ENCODE results near the gene TENM4. TPM values are rescaled to one million over a fixed set of nuclear protein-coding genes. Genes with fewer than 3 reads are reported as not detected.

The TENM4 gene
- total RNA-seq, 4 donors from 2014 or later = 31.4 to 44.5 (median 38.0) TPM

- TF ChIP-seq POLR2AphosphoS5 (IDR thresholded peaks at IDR 0.05) = no peak
- no peak for TF ChIP-seq EP300 (IDR thresholded peaks at IDR 0.05)
- TF ChIP-seq, protein P1, sequence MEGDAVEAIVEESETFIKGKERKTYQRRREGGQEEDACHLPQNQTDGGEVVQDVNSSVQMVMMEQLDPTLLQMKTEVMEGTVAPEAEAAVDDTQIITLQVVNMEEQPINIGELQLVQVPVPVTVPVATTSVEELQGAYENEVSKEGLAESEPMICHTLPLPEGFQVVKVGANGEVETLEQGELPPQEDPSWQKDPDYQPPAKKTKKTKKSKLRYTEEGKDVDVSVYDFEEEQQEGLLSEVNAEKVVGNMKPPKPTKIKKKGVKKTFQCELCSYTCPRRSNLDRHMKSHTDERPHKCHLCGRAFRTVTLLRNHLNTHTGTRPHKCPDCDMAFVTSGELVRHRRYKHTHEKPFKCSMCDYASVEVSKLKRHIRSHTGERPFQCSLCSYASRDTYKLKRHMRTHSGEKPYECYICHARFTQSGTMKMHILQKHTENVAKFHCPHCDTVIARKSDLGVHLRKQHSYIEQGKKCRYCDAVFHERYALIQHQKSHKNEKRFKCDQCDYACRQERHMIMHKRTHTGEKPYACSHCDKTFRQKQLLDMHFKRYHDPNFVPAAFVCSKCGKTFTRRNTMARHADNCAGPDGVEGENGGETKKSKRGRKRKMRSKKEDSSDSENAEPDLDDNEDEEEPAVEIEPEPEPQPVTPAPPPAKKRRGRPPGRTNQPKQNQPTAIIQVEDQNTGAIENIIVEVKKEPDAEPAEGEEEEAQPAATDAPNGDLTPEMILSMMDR (IDR thresholded peaks at IDR 0.05) = no peak
- TF ChIP-seq POLR2A (IDR thresholded peaks at IDR 0.05) = no peak
- H3K9me3 ChIP-seq = no peaks in the 10 kb centered on the region
- peaks cover 53% of the 10 kb centered on the region for H3K27me3 ChIP-seq
- H3K36me3 ChIP-seq = no peaks in the 10 kb centered on the region
- 22% methylated on average over 10 of the region's 10 CpGs for WGBS
- peaks cover 52% of the 10 kb centered on the region for H3K4me1 ChIP-seq
- H3K4me3 ChIP-seq = peak overlapping the region; percentile 71
- peak overlapping the region; percentile 70 for H3K27ac ChIP-seq
- DNase-seq (ENCODE audit: low spot score in 2 of 2) = no peak
Observed at GRCh38 chr11:79436919-79437277, 3.9 kb downstream of the TENM4 start.

DNA sequence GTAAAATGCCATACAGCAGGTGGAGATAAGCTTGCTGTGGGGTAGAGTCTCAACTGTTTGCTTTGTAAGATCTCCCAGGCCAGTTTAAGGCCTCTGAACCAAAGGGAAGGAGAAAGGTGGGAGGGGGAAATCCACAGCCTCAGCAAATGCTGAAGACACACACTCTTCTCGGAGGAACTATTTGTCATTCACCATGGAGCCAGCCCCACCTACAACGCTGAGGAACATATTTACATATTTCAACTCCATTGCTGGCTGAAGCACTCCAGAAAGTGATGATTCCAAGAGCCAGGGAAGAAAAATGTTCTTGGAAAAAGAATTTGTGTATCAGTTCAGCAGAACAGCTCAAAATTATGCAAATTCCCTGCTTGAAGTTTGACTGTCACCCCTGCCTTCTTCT is 6.5 kb downstream of the TENM4 start:
- TF ChIP-seq EP300 (IDR thresholded peaks at IDR 0.05) (no peak), POLR2A (IDR thresholded peaks at IDR 0.05) (no peak), POLR2AphosphoS5 (IDR thresholded peaks at IDR 0.05) (no peak)
- TF ChIP-seq, protein P1 (IDR thresholded peaks at IDR 0.05) = no peak
- Histone ChIP-seq H3K4me1 (peaks cover 30% of the 10 kb centered on the region), H3K36me3 (no peaks in the 10 kb centered on the region), H3K4me3 (no peak overlapping the region), H3K27ac (peak overlapping the region; percentile 2), H3K9me3 (no peaks in the 10 kb centered on the region), H3K27me3 (peaks cover 45% of the 10 kb centered on the region)
- WGBS = 20% methylated on average over 2 of the region's 2 CpGs
- DNase-seq (ENCODE audit: low spot score in 2 of 2) = no peak

DNA sequence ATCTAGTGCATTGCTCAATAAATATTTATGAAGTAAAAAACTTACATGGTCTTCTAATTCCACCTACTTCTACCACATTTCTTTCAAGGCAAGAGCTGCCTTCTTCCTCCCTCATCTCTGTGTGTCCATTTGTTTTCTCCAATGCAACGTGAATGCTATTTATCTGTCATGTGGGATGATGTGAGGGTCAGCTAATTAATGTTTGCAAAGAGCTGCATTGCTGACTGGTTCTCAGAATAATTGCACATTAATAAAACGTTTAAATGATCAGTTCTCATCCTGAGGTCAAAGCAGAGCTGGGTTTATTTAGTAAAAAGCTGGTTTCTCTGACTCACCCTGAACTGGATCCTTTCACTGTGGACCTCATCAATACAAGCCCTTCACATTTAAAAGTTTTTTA is 8.7 kb downstream of the TENM4 start:
- no peak for DNase-seq (ENCODE audit: low spot score in 2 of 2)
- Histone ChIP-seq H3K36me3 (no peaks in the 10 kb centered on the region), H3K27me3 (peaks cover 26% of the 10 kb centered on the region), H3K9me3 (no peaks in the 10 kb centered on the region), H3K27ac (no peak overlapping the region), H3K4me1 (peaks cover 11% of the 10 kb centered on the region), H3K4me3 (no peak overlapping the region)
- 66% methylated on average over 2 of the region's 2 CpGs for WGBS
- TF ChIP-seq POLR2AphosphoS5 (IDR thresholded peaks at IDR 0.05) = no peak
- no peak for TF ChIP-seq EP300 (IDR thresholded peaks at IDR 0.05)
- TF ChIP-seq, protein P1 (IDR thresholded peaks at IDR 0.05) = no peak
- TF ChIP-seq POLR2A (IDR thresholded peaks at IDR 0.05) = no peak

DNA sequence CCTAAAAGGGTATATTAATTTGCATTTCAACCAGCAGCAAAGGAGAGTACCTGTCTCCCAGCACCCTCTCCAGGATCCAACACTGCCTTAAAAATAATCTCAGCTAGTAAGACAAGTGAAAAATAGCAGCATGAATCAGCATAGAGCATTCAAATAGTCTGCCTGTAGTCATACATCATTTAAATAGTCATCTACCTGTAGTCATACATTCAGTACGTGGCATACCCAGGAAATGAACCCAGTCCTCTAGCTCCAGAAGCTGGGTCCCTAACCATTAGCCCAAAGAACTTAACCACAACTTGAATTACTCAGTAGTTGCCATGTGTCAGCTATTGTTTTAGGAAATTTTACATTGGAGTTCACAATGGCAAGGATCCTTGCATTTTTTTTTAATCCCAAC is 9.3 kb downstream of the TENM4 start:
- Histone ChIP-seq H3K36me3 (no peaks in the 10 kb centered on the region), H3K27me3 (peaks cover 20% of the 10 kb centered on the region), H3K4me1 (peaks cover 5% of the 10 kb centered on the region), H3K4me3 (no peak overlapping the region), H3K27ac (no peak overlapping the region), H3K9me3 (no peaks in the 10 kb centered on the region)
- TF ChIP-seq, protein P1 (IDR thresholded peaks at IDR 0.05) = no peak
- TF ChIP-seq POLR2AphosphoS5 (IDR thresholded peaks at IDR 0.05) (no peak), POLR2A (IDR thresholded peaks at IDR 0.05) (no peak), EP300 (IDR thresholded peaks at IDR 0.05) (no peak)
- no peak for DNase-seq (ENCODE audit: low spot score in 2 of 2)
- 91% methylated on average over 1 of the region's 1 CpG for WGBS

GRCh38 chr11:79430280-79430679 is 10.6 kb downstream of the TENM4 start:
- Histone ChIP-seq H3K9me3 (no peaks in the 10 kb centered on the region), H3K4me3 (no peak overlapping the region), H3K27me3 (peaks cover 9% of the 10 kb centered on the region), H3K4me1 (peaks cover 7% of the 10 kb centered on the region), H3K36me3 (no peaks in the 10 kb centered on the region), H3K27ac (no peak overlapping the region)
- no peak for TF ChIP-seq POLR2A (IDR thresholded peaks at IDR 0.05)
- TF ChIP-seq EP300 (IDR thresholded peaks at IDR 0.05) = no peak
- no peak for TF ChIP-seq POLR2AphosphoS5 (IDR thresholded peaks at IDR 0.05)
- TF ChIP-seq, protein P1 (IDR thresholded peaks at IDR 0.05) = no peak
- no peak for DNase-seq (ENCODE audit: low spot score in 2 of 2)
